HL-60 (cell line): ENCODE measurements around the gene SSH2.

Experiments
- DNase-seq, 2 experiments: peaks; one replicate each; pipeline ENCODE4 v3.0.0-alpha.2; 2010 to 2020; ENCODE audit warnings: low read depth in 1 of 2, low spot score in 1 of 2
- H3K27ac ChIP-seq: fragments of 250-450 bp; sonication (Bioruptor Pico); replicated peaks from 2 replicates; pipeline ENCODE4 v1.5.1; 2020; ENCODE audit warnings: mild to moderate bottlenecking, moderate library complexity
- H3K27me3 ChIP-seq: fragments of 250-450 bp; sonication (Bioruptor Pico); 2 replicates; pipeline ENCODE4 v1.5.1; 2021; ENCODE audit warnings: mild to moderate bottlenecking, moderate library complexity; ENCODE audit not compliant: insufficient read depth, poor library complexity, severe bottlenecking
- H3K4me3 ChIP-seq: replicated peaks from 2 replicates; pipeline ENCODE4 v1.5.1; 2011; ENCODE audit warnings: mild to moderate bottlenecking, control low read depth, low read length; ENCODE audit not compliant: insufficient read depth
- GABPA ChIP-seq: IDR thresholded peaks from 2 replicates; pipeline ENCODE4 v1.6.1; 2012; ENCODE audit warnings: low read depth
- POLR2AphosphoS5 ChIP-seq: IDR thresholded peaks from 2 replicates; pipeline ENCODE4 v1.6.1; 2012; ENCODE audit warnings: low read depth
- REST ChIP-seq: IDR thresholded peaks from 2 replicates; pipeline ENCODE4 v1.6.1; 2012; ENCODE audit warnings: low read depth; ENCODE audit not compliant: insufficient replicate concordance
- SPI1 ChIP-seq: IDR thresholded peaks from 2 replicates; pipeline ENCODE4 v1.6.1; 2012; ENCODE audit warnings: low read depth, mild to moderate bottlenecking, borderline replicate concordance
- TF ChIP-seq, protein P1 (sequence below): IDR thresholded peaks from one replicate; pipeline ENCODE4 v1.5.1; 2011; ENCODE audit warnings: low read length, control low read depth, inconsistent platforms; ENCODE audit not compliant: insufficient read depth

The SSH2 gene

DNA sequence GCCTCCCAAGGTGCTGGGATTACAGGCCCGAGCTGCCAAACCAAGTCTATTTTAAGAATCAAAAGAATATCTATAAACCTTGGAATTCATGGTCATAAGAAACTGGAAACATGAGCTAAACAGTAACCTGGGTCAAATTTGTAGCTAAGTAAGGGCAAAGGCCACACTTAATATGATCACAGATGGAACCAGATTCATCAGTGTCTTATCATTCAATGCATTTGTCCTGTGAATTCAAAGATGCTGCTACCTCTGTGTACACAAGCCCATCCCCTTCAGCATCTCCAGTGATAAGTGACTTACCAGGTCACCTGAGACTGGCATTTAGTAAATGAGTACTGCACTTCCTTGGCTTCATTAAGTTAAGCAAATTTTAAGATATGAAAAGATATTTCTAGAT lies 108.1 kb downstream of the SSH2 start:
- Histone ChIP-seq H3K27ac (no peak overlapping the region), H3K4me3 (no peak overlapping the region), H3K27me3 (no peaks in the 10 kb centered on the region)
- DNase-seq = no peak
- TF ChIP-seq, protein P1, sequence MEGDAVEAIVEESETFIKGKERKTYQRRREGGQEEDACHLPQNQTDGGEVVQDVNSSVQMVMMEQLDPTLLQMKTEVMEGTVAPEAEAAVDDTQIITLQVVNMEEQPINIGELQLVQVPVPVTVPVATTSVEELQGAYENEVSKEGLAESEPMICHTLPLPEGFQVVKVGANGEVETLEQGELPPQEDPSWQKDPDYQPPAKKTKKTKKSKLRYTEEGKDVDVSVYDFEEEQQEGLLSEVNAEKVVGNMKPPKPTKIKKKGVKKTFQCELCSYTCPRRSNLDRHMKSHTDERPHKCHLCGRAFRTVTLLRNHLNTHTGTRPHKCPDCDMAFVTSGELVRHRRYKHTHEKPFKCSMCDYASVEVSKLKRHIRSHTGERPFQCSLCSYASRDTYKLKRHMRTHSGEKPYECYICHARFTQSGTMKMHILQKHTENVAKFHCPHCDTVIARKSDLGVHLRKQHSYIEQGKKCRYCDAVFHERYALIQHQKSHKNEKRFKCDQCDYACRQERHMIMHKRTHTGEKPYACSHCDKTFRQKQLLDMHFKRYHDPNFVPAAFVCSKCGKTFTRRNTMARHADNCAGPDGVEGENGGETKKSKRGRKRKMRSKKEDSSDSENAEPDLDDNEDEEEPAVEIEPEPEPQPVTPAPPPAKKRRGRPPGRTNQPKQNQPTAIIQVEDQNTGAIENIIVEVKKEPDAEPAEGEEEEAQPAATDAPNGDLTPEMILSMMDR = no peak
- no peak for TF ChIP-seq SPI1

- DNase-seq = no peak
- H3K27ac ChIP-seq = no peak overlapping the region
- TF ChIP-seq SPI1 (no peak), POLR2AphosphoS5 (no peak), REST (no peak), GABPA (no peak)
- TF ChIP-seq, protein P1 = no peak
- no peaks in the 10 kb centered on the region for H3K27me3 ChIP-seq
- H3K4me3 ChIP-seq = no peak overlapping the region
Measured at GRCh38 chr17:29820425-29820824, 109.6 kb downstream of the SSH2 start.

- peak overlapping the region; percentile 71 for H3K27ac ChIP-seq
Measured at GRCh38 chr17:29807520-29808361, 122.3 kb downstream of the SSH2 start.

GRCh38 chr17:29802246-29802645 lies 127.8 kb downstream of the SSH2 start:
- TF ChIP-seq POLR2AphosphoS5 (no peak), GABPA (no peak), SPI1 (no peak), REST (no peak)
- TF ChIP-seq, protein P1 = no peak

More at GRCh38 chr17:29807520-29808361, 122.3 kb downstream of the SSH2 start:
- no peak for TF ChIP-seq POLR2AphosphoS5
- TF ChIP-seq, protein P1 = peak; percentile 52
- peak; percentile 49 to 83 for DNase-seq
- Histone ChIP-seq H3K27me3 (no peaks in the 10 kb centered on the region), H3K4me3 (peak overlapping the region; percentile 39)

More at GRCh38 chr17:29802246-29802645, 127.8 kb downstream of the SSH2 start:
- no peak for DNase-seq
- no peak overlapping the region for H3K27ac ChIP-seq
- H3K4me3 ChIP-seq = no peak overlapping the region
- no peaks in the 10 kb centered on the region for H3K27me3 ChIP-seq
